ENCODE data around the gene ADAMTS14.
"Not testable (repeated sequence)": the region's sequence is repeated elsewhere in the genome, so short reads cannot be mapped to it uniquely, and the experiment has no call there.

The ADAMTS14 gene

DNA sequence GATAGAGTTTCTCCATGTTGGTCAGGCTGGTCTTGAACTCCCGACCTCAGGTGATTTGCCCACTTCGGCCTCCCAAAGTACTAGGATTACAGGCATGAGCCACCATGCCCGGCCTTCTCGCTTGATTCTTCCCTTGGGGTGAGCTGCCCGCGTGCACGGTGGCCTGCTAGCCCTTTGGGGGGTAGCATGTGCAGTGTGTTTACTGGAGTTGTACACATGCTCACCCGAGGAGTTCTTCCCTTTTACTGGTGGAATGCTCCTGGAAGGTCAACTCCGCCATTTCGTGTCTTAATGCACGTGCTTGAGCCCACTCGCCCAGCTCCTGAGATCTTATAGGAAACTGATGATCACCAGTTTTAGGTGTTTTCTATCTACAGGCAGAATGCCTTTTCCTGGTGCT is 17.0 kb upstream of the ADAMTS14 start:
- no peak for DNase-seq (ENCODE audit: low read depth in 2 of 2)

DNA sequence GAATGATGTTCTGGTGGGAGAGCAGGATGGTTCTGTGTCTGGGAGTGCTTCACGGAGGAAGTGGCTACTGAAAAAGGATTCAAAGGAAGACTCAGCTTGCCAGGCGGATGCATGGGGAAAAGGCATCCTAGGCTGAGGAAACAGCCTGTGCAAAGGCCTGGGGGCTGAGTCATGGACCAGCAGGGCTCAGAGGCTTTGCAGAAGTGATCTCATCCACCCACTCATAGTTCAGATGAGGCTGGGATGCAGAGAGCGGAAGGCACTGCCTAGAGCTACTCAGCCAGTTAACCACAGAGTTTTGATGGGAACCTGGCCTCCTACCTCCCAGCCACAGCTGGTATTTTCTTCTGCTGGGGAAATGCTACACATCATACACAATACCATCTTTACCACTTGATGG is 15.8 kb upstream of the ADAMTS14 start:
- DNase-seq (ENCODE audit: low read depth in 2 of 2), result peak; percentile 93 to 95

DNA sequence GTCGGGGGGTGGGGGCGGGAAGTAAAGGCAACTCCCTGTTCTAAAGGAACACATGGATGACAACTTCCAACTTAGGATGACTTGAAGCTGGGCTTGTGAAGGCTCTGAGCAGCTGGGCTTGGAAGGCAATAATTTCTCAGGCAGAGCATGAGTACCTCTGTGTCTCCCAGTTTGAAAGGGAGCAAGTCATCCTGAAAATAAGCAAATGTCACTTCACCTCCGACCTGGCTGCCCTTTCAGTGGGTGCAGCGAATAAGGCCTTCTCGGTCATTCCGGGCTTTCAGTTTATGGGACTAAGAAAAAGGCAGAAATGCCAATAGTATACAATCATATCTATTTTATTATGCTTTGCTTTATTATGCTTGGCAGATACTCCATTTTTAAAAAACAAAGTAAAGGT is 15.3 kb upstream of the ADAMTS14 start:
- DNase-seq (ENCODE audit: low read depth in 2 of 2), result no peak

DNA sequence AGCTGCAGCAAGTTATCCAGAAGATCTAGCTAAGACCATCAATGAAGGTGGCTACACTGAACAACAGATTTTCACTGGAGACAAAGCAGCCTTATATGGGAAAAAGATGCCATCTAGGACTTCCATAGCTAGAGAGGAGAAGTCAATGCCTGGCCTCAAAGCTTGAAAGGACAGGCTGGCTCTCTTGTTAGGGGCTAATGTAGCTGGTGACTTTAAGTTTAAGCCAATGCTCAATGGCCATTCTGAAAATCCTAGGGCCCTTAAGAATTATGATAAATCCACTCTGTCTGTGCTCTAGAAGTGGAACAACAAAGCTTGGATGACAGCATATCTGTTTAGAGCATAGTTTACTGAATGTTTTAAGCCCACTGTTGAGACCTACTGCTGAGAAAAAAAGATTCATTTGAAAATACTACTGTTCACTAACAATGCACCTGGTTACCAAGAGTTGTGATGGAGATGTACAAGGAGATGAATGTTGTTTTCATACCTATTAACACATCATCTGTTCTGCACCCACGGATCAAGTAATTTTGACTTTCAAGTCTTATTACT is 13.6 kb upstream of the ADAMTS14 start:
- no peak for DNase-seq (ENCODE audit: low read depth in 2 of 2)

DNA sequence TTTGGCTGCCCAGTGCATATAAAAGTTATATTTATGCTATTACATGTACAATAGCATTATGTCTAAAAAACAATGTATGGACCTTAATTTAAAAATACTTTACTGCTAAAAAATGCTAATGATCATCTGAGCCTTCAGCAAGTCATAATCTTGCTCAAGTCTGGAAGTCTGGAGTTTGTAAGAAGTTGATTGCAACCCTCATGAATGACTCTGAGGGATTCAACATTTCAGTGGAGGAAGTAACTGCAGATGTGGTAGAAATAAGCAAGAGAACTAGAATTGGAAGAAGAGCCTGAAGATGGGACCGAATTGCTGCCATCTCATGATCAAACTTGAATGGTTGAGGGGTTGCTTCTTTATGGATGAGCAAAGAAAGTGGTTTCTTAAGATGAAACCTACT is 13.0 kb upstream of the ADAMTS14 start:
- no peak for DNase-seq (ENCODE audit: low read depth in 2 of 2)

DNA sequence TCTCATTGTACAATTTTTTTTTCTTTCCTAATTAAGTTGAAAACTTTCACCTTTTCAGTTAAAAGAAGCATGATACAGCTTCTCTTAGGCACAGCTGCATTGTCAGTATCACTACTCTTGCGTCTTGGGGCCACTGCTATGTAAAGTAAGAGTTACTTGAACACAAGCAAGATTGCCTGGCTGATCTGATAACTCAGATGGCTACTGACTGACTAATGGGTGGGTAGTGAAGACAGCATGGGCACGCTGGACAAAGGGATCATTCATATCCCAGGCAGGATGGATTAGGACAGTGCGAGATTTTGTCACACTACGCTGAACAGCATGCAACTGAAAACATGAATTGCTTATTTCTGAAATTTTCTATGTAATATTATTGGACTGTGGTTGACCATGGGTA is 11.6 kb upstream of the ADAMTS14 start:
- DNase-seq (ENCODE audit: low read depth in 2 of 2), result no peak

DNA sequence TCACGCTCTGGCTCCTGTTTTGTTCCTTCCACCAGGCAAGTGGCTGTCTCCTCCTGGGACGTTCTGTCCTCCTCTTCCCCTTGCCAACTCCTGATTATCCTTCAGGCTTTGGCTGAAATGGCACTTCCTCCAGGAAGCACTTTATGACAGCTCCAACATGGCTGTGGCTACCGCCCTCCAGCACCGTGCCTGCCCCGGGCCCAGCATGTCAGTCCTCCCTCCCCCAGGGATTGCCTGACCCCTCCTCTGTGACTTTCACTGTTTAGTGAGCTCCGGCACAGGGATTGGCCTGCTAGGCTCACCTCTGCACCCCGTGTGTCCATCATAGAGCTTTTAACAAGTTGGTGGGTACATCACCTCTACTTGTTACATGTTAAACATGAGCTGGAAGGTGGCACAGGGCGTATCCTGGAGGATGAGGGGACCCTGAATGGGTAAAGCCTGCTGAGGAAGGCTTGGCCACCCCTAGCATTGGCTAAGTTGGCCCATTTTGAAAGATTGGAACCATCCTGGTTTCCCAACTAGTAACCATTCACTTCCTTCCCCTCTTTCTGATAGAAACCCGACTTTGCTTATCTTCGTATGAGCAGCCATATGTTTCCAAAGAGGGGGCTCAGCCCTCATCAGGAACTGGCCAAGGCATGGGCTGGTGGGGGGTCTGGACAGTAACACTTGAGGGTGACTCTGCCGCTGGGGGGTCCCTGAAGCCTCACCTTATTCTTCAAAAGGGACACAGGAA is 10.5 kb upstream of the ADAMTS14 start:
- no peak for DNase-seq (ENCODE audit: low read depth in 2 of 2)

DNA sequence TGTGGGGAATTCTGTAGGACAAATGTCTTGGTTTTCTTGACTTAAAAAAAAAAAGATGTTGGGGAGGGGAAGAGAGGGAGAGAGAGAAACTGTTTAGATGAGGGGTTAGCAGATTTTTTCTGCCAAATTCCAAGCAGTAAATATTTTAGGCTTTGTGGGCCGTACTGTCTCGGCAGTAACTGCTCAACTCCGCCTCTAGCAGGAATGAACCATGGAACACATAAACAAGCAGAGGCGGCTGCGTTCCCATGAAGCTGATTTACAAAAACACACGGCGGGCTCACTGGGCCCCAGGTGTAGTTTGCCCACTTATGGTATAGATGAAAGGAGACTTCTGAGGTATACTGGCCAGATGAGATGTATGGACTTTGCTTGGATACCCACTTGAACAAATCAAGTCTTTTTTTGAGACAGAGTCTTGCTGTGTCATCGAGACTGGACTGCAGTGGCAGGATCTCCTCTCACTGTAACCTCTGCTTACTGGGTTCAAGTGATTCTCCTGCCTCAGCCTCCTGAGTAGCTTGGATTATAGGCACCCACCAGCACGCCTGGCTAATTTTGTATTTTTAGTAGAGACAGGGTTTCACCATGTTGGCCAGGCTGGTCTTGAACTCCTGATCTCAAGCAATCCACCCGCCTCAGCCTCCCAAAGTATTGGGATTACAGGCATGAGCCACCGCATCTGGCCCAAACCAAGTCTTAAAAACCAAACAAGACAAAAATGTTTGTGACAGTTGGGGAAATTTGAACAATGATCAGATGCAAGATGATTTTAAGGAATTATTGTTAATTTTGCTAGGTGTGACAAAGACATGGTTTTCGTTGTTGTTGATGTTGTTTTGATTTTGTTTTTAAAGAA is 9.7 kb upstream of the ADAMTS14 start:
- peak; percentile 42 to 49 for DNase-seq (ENCODE audit: low read depth in 2 of 2)

DNA sequence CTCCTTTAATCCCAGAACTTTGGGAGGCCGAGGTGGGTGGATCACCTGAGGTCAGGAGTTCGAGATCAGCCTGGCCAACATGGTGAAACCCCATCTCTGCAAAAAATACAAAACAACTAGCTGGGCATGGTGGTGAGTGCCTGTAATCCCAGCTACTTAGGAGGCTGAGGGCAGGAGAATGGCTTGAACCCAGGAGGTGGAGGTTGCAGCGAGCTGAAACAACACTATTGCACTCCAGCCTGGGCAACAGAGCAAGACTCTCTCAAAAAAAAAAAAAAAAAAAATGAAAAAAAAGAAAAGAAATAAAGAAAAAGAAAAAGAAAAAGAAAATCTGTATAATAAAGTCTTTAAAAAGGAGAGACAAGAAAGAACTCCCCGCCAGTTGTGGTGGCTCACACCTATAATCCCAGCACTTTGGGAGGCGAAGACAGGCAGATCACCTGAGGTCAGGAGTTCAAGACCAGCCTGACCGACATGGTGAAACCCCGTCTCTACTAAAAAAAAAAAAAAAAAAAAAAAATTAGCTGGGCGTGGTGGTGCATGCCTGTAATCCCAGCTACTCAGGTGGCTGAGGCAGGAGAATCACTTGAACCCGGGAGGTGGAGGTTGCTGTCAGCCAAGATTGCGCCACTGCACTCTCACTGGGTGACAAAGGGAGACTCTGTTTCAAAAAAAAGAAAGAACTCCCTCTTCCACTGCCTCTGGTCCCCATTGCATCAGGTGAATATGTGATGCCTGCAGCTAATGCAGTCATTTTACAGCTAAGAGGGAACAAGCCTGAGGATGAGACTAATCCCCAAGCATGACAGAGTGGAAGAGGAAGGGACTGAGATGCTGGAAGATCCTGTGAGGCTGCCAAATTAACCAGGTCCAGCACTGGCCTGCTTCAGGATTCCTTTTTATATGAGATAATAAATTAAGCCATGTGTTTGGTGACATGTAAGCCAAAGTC is 8.6 kb upstream of the ADAMTS14 start:
- not testable (repeated sequence) for DNase-seq (ENCODE audit: low read depth in 2 of 2)

DNA sequence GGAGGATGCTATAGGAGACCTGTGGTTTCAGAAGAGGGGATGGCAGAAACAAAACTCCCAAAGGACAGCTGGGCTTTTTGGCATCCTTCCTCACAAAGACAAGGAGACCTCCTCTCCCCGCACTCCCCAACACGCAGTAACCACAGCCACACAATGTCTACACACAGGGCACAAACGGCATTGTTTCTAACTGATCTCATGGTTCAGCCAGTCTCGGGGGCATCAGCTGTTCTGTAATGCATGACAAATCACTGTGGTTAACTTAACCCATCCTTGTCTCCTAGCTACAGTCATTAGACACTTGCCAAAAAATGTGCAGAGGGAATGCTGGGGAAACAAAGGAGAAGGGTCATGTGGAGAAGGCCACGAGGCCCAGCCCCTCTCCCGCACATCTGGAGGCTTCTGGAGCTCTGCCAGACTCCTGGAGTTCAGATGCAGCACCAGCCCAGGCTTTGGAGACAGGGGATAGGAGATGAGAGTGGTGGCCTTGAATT is 7.6 kb upstream of the ADAMTS14 start:
- DNase-seq (ENCODE audit: low read depth in 2 of 2), result peak; percentile 95 to 96

DNA sequence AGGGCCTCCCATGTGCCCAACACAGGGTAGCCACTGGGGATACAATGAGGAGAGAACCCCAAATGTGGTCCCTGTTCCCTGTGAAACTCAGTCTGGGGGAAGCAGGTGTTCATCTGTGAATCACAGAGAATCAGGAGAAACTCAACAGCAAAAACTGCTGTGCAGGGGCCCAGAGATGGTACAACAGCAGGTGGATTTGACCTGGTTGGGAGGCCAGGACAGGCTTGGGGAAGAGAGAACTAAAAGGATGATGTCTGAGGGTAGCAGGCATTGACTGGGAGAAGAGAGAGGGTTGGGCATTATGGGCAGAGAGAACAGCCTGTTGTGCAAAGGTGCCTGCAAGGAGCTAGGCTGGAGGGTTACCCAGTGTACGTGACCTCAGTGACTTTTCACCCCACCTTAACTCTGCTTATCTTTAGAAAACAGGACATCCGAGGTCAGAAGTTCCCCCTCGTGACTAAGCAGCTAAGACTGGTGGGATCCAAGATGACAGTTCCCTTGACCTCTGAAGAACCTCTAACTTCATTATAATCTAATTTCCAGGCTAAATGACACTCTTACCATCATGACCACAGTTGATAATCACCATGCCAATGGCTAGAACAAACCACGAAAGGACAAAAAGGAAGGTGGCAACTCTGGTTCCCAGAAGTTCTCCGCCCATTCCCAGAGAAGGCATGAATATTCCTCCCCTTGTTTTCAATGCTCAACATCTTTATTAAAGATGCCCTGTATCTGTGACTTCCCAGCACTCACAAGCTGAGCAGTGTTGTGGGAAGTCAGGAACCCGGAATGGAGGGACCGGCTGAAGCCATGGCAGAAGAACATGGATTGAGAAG is 5.1 kb upstream of the ADAMTS14 start:
- no peak for DNase-seq (ENCODE audit: low read depth in 2 of 2)

DNA sequence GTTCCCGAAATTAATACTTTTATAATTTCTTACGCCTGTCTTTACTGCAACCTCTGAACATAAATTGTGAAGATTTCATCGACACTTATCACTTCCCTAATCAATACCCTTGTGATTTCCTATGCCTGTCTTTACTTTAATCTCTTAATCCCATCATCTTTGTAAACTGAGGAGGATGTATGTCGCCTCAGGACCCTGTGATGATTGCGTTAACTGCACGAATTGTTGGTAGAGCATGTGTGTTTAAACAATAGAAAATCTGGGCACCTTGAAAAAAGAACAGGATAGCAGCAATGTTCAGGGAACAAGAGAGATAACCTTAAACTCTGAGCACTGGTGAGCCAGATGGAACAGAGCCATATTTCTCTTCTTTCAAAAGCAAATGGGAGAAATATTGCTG is 4.5 kb upstream of the ADAMTS14 start:
- not testable (repeated sequence) for DNase-seq (ENCODE audit: low read depth in 2 of 2)

DNA sequence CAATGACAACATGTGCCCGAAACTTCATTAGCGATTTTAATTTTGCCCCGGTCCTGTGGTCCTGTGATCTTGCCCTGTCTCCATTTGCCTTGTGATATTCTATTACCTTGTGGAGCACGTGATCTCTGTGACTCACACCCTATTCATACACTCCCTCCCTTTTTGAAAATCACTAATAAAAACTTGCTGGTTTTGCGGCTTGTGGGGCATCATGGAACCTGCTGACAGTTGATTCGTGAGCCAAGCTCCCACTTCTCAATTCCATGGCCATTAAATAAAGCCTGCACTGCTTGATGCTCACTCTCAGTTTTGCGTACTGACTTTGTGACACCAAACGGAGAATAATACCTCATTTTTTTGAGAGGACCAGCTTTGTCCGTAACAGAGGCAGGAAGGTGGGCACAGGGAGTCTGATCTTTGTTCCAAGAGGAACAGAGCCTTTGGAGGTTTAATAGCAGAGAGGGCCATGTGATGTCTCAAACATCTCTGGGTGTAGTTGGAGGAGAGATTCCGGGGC is 3.8 kb upstream of the ADAMTS14 start:
- no peak for DNase-seq (ENCODE audit: low read depth in 2 of 2)

DNA sequence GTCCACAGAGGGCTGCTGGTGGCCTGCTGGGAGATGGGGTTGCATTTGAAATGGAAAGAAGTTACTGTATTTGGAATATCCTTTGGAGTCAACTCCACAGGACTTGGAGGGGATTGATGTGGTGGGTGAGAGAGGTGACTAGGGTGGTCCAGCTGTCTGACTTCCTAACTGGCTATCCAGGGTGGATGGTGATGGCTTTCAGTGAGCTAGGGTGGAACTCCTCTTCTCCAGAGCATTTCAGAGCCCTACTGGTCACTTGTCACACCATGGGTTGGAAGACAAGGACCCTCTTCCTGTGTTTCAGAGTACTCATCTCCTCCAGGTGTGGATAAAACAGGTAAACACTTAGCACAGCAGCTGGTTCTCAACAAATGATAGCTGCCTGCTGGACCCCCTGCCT is 3.3 kb upstream of the ADAMTS14 start:
- no peak for DNase-seq (ENCODE audit: low read depth in 2 of 2)

DNA sequence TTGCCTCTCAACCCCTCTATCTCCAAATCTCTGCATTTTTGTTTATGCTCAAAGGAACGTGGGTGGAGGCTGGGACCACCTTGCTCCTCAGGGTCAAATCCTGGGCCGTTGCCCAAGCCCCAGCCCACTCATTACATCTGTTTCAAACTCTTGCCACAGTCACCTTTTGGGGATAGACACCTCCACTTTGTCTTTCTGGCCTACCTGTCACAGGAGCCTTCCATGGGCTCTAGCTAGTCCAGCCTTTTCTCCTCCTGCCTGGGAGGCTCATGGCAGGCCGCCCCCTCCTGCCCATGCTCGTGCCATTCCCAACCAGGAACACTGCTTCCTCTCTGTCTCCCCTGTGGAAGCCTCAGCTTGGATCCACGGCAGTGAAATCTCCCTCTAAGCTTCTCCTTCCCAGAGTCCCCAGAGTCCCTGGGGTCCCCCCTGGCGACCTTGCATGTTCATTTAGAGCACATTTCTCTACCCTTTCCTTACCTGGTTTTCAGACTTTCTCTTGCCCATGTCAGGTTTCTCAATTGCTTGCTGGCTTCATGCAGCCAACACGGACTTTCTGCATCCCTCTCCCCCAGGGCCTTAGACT is 2.5 kb upstream of the ADAMTS14 start:
- DNase-seq (ENCODE audit: low read depth in 2 of 2), result no peak

DNA sequence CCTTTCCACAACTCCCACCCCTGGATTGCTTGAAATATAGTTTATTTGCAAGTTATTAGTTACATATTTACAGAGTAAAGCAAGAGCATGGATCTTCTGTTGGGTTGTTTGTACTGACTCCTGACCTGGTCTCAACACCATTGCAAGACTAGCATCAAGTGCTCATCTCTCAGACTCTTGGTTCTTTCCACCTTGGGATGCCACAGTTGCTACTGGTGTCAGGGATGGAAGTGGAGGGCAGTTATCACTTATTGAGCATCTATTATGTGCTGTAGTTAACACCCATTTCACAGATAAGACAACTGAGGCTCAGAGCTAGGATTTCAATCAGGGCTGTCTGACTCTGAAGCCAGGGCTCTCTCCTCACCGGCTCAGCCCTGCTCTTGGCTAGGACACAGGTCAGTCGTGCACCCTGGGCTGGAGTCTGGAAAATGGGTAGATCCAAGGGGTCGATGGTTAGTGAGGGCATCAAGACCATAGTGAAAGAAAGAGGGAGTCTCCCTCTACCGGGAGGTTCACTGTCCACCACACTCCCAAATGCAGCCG is 614 bp upstream of the ADAMTS14 start:
- no peak for DNase-seq (ENCODE audit: low read depth in 2 of 2)

DNA sequence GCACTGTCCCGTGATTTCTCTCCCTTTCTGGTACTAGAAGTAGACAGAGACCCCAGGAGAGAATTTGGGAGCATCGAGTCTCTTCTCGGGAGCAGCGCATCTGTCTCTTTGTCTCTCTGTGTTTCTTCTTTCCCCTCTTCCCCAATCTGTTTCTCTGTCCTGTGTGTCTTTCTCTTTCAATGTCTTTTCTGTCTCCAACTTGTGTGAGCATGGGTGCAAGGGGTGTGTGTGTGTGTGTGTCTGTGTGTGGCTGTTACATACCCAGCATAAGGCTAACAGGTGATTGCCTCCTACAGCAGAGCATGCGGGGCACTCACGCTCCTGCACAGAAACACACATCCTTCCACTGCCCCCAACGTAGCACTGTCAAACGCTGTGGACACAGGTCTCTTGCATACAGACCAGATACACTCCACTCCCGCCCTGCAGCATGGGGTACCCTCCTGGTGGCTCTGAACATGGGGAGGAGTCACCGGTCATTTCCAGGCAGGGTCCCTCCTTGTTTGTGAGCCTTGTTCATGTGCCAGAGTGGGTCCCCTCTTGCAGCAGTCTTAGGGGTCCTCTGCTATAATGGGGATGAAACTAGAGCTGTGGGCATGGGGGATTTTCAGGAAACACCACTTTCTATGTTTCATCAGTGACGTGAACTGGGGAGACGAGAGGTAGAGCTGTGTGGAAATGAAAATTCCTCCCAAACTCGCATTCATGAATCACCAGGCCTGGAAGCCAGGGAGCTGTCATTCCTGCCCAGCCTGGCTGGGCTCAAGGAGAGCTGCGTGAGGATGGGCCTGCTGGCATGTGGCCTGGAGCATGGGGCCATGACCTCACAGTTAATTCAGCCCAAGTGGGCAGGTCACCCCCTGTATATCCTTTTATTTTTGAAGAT is 980 bp downstream of the ADAMTS14 start:
- peak; percentile 46 to 49 for DNase-seq (ENCODE audit: low read depth in 2 of 2)

DNA sequence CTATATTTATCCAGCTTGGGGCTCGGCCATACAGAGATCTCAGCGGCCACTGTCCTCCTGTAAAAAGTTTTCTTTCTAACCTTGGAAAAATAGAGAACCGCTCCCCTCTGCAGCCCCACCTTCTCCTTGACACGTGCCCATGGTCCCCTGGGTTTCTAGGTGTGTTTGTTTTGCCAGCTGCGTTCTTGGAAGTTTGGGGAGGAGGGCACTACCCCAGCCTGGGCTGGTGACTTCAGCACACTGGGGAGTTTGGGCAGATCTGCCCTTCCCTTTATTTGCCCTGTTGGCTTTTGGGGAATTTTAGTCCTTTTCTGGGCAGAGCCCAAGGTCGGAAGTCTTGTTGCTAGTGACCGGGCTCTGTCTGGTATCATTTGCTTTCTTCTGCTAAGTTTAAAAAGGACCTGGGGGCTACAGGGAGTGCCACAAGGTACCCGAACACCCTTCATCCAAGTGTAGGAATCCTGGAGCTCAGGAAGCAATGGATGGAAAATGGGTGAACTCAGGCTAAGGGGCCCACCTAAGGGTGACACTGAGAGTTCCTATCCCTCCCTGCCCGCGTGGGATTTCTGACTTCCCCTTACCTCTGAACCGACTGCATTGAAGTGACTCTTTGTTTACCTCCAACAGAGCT is 1.7 kb downstream of the ADAMTS14 start:
- DNase-seq (ENCODE audit: low read depth in 2 of 2), result no peak

Data from fibroblast of skin of left quadriceps (primary cell).